NB4 (cell line): ENCODE results near the gene STK39.

ENCODE experiments used
- DNase-seq: peaks from one replicate; pipeline ENCODE4 v3.0.0; 2010; ENCODE audit warnings: low read depth
- H3K4me3 ChIP-seq: one replicate; pipeline ENCODE4 v1.5.1; 2011; ENCODE audit warnings: mild to moderate bottlenecking, low read depth, low read length, moderate library complexity
- MYC ChIP-seq: IDR thresholded peaks from 2 replicates; pipeline ENCODE4 v1.6.1; 2011; ENCODE audit warnings: low read depth, low read length
- POLR2A ChIP-seq: IDR thresholded peaks from 2 replicates; pipeline ENCODE4 v1.6.1; 2011; ENCODE audit warnings: mild to moderate bottlenecking; ENCODE audit not compliant: insufficient read length; ENCODE audit errors: extremely low read depth
- TF ChIP-seq, protein P1 (sequence below): IDR thresholded peaks from 2 replicates; pipeline ENCODE4 v1.6.1; 2011; ENCODE audit warnings: low read depth, low read length
- TF ChIP-seq, protein P2 (sequence below): IDR thresholded peaks from one replicate; pipeline ENCODE4 v1.5.1; 2012; ENCODE audit warnings: low read depth, low read length

Gene STK39

DNA sequence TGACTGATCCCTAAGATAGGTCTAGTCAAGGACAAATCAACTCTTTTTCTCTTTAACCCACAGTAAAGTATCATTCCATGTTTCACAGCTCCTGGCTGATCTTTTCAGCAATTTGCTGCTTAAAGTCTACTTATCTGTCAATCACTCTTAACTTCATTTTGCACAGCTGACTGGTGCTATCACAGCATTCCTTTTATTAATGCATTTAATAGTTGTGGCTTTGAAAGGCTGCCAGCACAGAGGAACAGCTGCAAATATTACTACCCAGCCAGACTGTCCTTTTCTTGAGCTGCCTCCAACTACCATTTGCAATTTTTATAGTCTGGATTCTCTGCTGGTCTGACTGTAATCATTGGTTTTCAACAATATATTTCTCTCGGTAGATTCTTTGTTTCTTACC is 303.5 kb downstream of the STK39 start:
- H3K4me3 ChIP-seq: no peak overlapping the region
- DNase-seq: no peak
- TF ChIP-seq POLR2A (no peak), MYC (no peak)
- TF ChIP-seq, protein P1, sequence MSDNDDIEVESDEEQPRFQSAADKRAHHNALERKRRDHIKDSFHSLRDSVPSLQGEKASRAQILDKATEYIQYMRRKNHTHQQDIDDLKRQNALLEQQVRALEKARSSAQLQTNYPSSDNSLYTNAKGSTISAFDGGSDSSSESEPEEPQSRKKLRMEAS: no peak
- TF ChIP-seq, protein P2, sequence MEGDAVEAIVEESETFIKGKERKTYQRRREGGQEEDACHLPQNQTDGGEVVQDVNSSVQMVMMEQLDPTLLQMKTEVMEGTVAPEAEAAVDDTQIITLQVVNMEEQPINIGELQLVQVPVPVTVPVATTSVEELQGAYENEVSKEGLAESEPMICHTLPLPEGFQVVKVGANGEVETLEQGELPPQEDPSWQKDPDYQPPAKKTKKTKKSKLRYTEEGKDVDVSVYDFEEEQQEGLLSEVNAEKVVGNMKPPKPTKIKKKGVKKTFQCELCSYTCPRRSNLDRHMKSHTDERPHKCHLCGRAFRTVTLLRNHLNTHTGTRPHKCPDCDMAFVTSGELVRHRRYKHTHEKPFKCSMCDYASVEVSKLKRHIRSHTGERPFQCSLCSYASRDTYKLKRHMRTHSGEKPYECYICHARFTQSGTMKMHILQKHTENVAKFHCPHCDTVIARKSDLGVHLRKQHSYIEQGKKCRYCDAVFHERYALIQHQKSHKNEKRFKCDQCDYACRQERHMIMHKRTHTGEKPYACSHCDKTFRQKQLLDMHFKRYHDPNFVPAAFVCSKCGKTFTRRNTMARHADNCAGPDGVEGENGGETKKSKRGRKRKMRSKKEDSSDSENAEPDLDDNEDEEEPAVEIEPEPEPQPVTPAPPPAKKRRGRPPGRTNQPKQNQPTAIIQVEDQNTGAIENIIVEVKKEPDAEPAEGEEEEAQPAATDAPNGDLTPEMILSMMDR: no peak

DNA sequence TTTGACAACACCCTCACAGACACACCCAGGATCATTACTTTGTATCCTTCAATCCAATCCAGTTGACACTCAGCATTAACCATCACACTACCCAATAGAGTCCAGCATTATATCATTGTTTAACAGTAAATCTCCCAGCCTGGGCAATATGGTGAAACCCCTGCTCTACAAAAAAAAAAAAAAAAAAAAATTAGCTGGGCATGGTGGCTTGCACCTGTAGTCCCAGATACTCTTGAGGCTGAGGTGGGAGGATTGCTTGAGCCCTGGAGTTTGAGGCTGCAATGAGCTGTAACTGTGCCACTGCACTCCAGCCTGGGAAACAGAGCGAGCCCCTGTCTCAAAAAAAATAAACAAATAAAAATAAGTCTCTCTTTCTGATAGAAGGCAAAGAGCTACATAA is 304.0 kb downstream of the STK39 start:
- TF ChIP-seq MYC: no peak
- TF ChIP-seq, protein P2: no peak
- TF ChIP-seq, protein P1: no peak
- no peak for TF ChIP-seq POLR2A
- DNase-seq: no peak
- H3K4me3 ChIP-seq: no peak overlapping the region

DNA sequence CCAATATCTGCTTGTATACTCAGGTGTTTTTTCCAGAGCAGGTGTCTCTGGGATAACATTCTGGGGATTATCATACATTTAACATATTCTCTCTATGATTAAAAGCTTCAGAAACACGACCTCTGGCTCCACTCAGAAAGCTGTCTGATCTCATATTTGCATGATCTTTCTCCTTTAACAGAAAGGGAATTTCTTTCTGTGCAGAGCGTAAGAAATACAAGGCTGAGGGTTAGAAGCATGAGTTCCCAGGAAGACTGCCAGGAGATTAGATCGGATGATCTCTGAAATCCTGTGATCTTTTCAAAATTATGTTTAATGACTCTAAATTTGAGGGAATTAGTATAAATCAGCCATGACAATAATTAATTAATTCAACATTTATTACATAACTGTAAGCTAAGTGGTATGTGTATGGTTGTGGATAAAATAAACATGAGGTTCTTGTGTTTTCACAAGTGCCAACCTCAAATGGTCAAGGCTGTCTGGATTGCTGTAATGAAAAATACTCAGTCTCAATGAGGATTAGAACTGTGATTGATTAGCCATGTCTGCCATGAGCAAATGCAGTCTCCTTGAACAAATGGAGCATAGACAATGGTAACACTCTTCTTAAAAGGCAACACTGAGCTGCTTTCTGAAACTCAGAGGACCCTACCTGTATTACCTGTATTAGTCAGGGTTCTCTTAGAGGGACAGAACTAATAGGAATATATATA is 304.9 kb downstream of the STK39 start:
- TF ChIP-seq, protein P2: no peak
- TF ChIP-seq, protein P1: no peak
- TF ChIP-seq POLR2A (no peak), MYC (no peak)
- H3K4me3 ChIP-seq: no peak overlapping the region
- DNase-seq: no peak

DNA sequence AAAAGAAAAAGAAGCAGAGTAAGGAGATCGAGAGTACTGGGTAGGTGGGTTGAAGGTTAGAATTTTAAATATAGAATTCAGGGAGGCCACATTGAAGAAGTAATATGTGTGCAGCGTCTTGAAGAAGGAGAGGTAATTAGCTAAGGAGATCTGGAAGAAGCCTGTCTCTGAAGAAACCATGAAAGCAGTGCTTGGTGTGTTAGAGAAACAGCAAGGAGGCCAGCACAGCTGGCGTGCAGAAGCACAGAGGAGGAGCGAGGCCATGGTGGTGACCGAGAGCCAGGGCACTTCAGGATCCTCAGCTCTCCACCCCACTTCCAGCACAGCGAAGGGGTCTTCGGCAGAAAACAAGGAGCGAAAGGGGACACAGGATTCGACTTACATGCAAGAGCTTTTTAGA is 305.8 kb downstream of the STK39 start:
- no peak overlapping the region for H3K4me3 ChIP-seq
- TF ChIP-seq, protein P1: no peak
- TF ChIP-seq, protein P2: no peak
- TF ChIP-seq POLR2A (no peak), MYC (no peak)
- no peak for DNase-seq

DNA sequence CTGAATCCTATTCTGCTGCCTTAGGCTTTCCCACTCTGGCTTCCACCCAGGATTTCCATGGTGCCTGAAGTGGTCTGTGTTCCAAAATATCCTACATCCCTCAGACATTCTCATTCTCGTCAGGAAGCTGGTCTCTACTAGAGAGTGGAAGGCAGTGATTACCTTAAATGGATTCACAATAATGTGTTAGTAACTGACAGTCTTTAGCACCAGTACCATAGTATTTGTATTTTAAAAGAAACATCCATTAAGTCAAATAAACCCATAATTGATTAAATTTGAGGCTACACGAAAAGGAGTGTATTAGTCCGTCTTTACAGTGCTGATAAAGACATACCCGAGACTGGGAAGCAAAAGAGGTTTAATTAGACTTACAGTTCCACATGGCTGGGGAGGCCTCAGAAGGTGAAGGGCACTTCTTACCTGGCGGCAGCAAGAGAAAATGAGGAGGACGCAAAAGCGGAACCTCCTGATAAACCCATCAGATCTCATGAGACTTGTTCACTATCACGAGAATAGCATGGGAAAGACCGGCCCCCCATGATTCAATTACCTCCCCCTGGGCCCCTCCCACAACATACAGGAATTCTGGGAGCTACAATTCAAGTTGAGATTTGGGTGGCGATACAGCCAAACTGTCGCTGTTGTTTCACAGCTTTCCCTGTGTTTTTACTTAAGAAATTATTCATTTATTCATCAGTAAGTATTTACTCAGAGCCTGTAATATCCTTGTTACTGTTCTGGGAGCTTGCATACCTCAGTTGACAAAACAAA is 306.5 kb downstream of the STK39 start:
- H3K4me3 ChIP-seq: no peak overlapping the region
- no peak for TF ChIP-seq MYC
- TF ChIP-seq POLR2A: no peak
- TF ChIP-seq, protein P1: no peak
- TF ChIP-seq, protein P2: no peak
- no peak for DNase-seq
